GM18498 (cell line): ENCODE data around the gene ZFYVE27.

Source experiments
- ATAC-seq: cut with Tn5 transposase; IDR thresholded peaks from one replicate; pipeline ENCODE4 v1.9.1; 2021; ENCODE audit warnings: mild to moderate bottlenecking, moderate library complexity; ENCODE audit not compliant: unreplicated experiment

Gene ZFYVE27

GRCh38 chr10:97785731-97786130, 48.8 kb downstream of the ZFYVE27 start:
- ATAC-seq, result no peak

GRCh38 chr10:97788552-97789442, 51.9 kb downstream of the ZFYVE27 start:
- ATAC-seq, result no peak

- ATAC-seq, result no peak
These were observed 53.0 kb downstream of the ZFYVE27 start for GRCh38 chr10:97789770-97790397.

DNA sequence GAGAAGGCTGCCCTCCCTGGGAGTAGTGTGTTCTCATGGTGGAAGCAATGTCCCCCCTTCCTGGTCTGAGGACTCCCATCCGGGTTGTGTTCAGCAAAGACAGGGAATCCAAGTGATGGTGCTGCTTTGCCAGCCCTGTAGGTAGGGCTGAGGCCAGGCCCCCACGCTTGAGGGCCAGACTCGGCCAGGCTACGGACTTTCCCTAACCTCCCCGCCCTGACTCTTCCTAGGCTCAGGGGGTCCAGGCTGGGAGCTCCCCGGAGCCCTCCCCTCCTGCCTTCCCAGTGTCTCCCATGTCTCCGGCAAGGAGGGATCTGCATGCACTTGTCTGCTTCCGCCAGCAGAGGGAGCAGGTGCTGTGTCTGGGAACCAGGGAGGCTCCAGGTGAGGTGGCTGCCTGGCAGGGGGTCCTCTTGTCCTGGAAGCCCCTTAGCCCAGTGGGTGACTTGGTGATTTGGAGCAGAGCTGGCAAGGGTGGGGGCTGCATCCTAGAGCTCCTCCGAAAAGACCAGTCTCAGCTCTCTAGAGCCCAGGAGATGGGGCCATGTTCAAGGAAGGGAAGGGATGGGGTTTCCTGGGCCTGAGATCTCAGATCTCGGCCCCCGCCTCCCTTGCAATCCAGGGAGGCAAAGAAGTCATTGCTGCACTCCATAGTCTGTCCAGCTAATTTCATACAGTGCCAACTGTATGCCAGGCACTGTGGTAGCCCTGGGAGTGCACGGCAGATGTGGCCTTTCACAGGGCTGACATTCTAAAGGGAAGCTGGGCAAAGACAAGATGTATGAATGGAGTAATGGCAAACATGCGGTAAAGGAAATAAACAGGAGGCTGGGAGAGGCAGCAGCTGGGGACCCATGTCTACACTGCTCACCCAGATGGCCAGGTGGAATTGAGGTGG, 55.1 kb downstream of the ZFYVE27 start:
- peak; percentile 73 for ATAC-seq

GRCh38 chr10:97795886-97796285, 59.0 kb downstream of the ZFYVE27 start:
- no peak for ATAC-seq

- ATAC-seq, result no peak
These were observed 59.7 kb downstream of the ZFYVE27 start for GRCh38 chr10:97796651-97797050.

- ATAC-seq, result no peak
These were observed 62.2 kb downstream of the ZFYVE27 start for GRCh38 chr10:97798958-97799610.

DNA sequence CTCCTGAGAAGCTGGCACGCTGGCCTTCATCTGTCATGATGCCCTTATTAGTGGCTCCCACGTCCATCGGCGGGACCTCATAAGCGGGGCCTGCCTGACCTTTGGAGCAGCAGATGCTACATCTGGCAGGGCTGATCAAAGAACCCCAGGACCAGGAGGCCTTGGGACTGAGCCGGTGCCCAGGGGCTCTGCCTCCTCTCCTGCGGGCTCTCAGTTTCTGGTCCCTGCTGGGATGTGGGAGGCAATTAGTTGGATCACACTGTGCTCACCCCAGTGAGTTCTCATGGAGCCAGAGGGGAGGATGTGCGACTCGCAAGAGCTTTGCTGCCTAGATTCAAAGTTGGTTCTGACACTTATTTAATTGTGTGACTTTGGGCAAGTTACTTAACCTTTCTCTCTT, 63.5 kb downstream of the ZFYVE27 start:
- ATAC-seq, result no peak

- ATAC-seq, result no peak
These were observed 64.5 kb downstream of the ZFYVE27 start for GRCh38 chr10:97801422-97801821.

DNA sequence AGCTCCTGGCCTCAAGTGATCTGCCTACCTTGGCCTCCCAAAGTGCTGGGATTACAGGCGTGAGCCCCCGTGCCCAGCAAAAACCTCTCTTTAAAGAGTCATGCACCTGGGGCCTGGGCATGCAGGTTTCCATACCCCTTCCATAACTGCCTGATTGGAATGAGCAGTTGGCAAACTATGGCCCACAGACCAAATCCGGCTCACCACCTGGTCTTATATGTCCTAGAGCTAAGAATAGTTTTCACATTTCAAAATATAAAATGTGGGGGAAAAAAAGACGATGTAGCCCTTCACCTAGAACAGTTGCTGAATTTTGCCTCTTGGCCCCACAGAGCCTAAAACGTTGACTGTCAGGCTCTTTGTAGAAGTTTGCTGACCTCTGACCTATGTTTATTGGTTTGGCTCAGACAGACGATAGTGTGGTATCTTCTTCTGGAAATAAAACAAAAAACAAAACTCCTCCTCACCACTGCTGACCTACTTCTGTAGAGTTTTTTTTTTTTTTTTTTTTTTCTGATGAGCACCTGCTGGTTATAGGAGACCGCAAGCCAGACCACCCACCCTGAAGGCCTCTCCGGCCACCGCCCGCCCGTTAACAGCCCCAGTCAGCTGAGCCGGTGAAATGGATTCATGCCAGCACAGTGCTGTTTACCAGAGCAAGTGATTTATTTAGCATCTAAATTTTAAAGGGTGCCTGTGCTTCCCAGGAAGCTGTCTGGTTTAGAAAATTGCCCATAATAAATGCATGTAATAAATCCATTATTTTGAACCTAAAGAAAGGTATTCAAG, 68.4 kb downstream of the ZFYVE27 start:
- ATAC-seq, result no peak

- no peak for ATAC-seq
These were observed 69.0 kb downstream of the ZFYVE27 start for GRCh38 chr10:97805949-97806348.

- no peak for ATAC-seq
These were observed 73.5 kb downstream of the ZFYVE27 start for GRCh38 chr10:97810446-97810845.
